GM12891 (cell line): Measurements from ENCODE around the gene CGB3.

Experiments used
- PAX5 ChIP-seq: IDR thresholded peaks from 2 replicates; pipeline ENCODE4 v1.6.1; 2011; ENCODE audit warnings: low read length, moderate library complexity, mild to moderate bottlenecking; ENCODE audit not compliant: insufficient read depth, severe bottlenecking
- POLR2A ChIP-seq: IDR thresholded peaks from 2 replicates; pipeline ENCODE4 v1.6.1; 2011; ENCODE audit warnings: low read depth, low read length, control low read depth
- POLR2AphosphoS5 ChIP-seq: IDR thresholded peaks from 2 replicates; pipeline ENCODE4 v1.6.1; 2011; ENCODE audit warnings: low read depth, low read length, control low read depth
- SPI1 ChIP-seq: IDR thresholded peaks from 2 replicates; pipeline ENCODE4 v1.6.1; 2011; ENCODE audit warnings: low read depth, low read length, control low read depth
- TAF1 ChIP-seq: IDR thresholded peaks from 2 replicates; pipeline ENCODE4 v1.6.1; 2011; ENCODE audit warnings: low read depth, low read length, control low read depth

- TF ChIP-seq POLR2A (no peak), POLR2AphosphoS5 (no peak), SPI1 (no peak), TAF1 (no peak), PAX5 (no peak)
These were observed 41.9 kb downstream of the CGB3 start for GRCh38 chr19:48982280-48982679.
